Esophagus muscularis mucosa (tissue), 3 donors: ENCODE measurements around the gene PSTPIP2.

Experiments used
- POLR2AphosphoS5 ChIP-seq, 2 donors: sonication (generic); formaldehyde crosslinking; IDR thresholded peaks; one replicate each; pipeline ENCODE4 v1.6.1; 2017; ENCODE audit warnings: antibody characterized with exemption in 2 of 2
- TF ChIP-seq, protein P1 (sequence below), 3 experiments: fragments of 200-600 bp in 2 of 3; fragments of 450-650 bp in 1 of 3; sonication (generic) in 2 of 3; IDR thresholded peaks; one replicate each; pipeline ENCODE4 v1.5.1; 2017 to 2019; ENCODE audit warnings: antibody characterized with exemption in 3 of 3, mild to moderate bottlenecking in 2 of 3, moderate library complexity in 1 of 3

DNA sequence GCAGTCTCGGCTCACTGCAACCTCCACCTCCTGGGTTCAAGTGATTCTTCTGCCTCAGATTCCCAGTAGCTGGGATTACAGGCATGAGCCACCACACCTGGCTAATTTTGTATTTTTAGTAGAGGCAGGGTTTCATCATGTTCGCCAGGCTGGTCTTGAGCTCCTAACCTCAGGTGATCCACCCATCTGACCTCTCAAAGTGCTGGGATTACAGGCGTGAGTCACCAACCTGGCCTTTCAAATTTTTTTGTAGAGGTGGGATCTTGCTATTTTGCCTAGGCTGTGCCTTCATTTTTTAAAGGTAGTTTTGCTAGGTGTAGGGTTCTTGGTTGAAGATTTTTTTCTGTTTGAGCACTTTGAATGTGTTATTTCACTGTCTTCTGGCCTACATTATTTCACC, 38.3 kb upstream of the PSTPIP2 start:
- TF ChIP-seq, protein P1, sequence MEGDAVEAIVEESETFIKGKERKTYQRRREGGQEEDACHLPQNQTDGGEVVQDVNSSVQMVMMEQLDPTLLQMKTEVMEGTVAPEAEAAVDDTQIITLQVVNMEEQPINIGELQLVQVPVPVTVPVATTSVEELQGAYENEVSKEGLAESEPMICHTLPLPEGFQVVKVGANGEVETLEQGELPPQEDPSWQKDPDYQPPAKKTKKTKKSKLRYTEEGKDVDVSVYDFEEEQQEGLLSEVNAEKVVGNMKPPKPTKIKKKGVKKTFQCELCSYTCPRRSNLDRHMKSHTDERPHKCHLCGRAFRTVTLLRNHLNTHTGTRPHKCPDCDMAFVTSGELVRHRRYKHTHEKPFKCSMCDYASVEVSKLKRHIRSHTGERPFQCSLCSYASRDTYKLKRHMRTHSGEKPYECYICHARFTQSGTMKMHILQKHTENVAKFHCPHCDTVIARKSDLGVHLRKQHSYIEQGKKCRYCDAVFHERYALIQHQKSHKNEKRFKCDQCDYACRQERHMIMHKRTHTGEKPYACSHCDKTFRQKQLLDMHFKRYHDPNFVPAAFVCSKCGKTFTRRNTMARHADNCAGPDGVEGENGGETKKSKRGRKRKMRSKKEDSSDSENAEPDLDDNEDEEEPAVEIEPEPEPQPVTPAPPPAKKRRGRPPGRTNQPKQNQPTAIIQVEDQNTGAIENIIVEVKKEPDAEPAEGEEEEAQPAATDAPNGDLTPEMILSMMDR (IDR thresholded peaks at IDR 0.05), result no peak
- no peak for TF ChIP-seq POLR2AphosphoS5 (IDR thresholded peaks at IDR 0.05)
